A673 (cell line): Measurements from ENCODE around the gene KCNN1.

Experiments used
- CTCF ChIP-seq: fragments of 300-800, 200-600 bp; sonication (generic); conservative IDR thresholded peaks from 2 replicates; pipeline ENCODE4 v1.5.1; 2017; ENCODE audit warnings: low read depth, mild to moderate bottlenecking, antibody characterized with exemption, low read length, moderate library complexity, mixed read lengths
- EZH2 ChIP-seq: fragments of 200-600 bp; sonication (generic); IDR thresholded peaks from 2 replicates; pipeline ENCODE4 v1.6.1; 2017; ENCODE audit warnings: borderline replicate concordance, low read depth, mild to moderate bottlenecking, mixed read lengths, antibody characterized with exemption, low read length; ENCODE audit not compliant: poor library complexity, severe bottlenecking

GRCh38 chr19:17950310-17951156 is 16.4 kb upstream of the KCNN1 start:
- TF ChIP-seq CTCF = no peak
- no peak for TF ChIP-seq EZH2
